Upper lobe of right lung (tissue), 1 donor: ENCODE data around the gene CCDC47. TPM values are rescaled to one million over a fixed set of nuclear protein-coding genes. Genes with fewer than 3 reads are reported as not detected.

Experiments used
- ATAC-seq: fragments of 200-7000 bp; cut with Tn5 transposase; one replicate; pipeline ENCODE4 v1.9.1; 2020; ENCODE audit warnings: mild to moderate bottlenecking, moderate library complexity
- DNase-seq: peaks from one replicate; pipeline ENCODE4 v3.0.0-alpha.2; 2020
- H3K27ac ChIP-seq: fragments of 200-600 bp; one replicate; pipeline ENCODE4 v1.8.0; 2022
- H3K27me3 ChIP-seq: fragments of 200-600 bp; one replicate; pipeline ENCODE4 v1.8.0; 2022; ENCODE audit warnings: mild to moderate bottlenecking
- H3K36me3 ChIP-seq: fragments of 200-600 bp; one replicate; pipeline ENCODE4 v1.8.0; 2022
- H3K4me1 ChIP-seq: fragments of 200-600 bp; one replicate; pipeline ENCODE4 v1.8.0; 2022
- H3K4me3 ChIP-seq: fragments of 200-600 bp; one replicate; pipeline ENCODE4 v1.8.0; 2022; ENCODE audit warnings: mild to moderate bottlenecking
- H3K9me3 ChIP-seq: fragments of 200-600 bp; one replicate; pipeline ENCODE4 v1.8.0; 2022
- intact Hi-C: fragments of 100-400 bp; cut with DNase I; formaldehyde crosslinking; loops from one replicate; pipeline ENCODE4 v1.11.0; 2022
- total RNA-seq: library from RNA; stranded (reverse); fragmentation: NEBNext Ultra II Directional; extraction: Animal tissue kit (Norgen Biotek cat#: 25700); gene quantifications from one replicate; pipeline ENCODE4 v1.2.1, GENCODE V29; 2021
- TF ChIP-seq, protein P1 (sequence below): fragments of 200-600 bp; IDR thresholded peaks from one replicate; pipeline ENCODE4 v1.8.0; 2022; ENCODE audit warnings: antibody characterized with exemption
- donor health status: DM: no; HTN: yes; CAD: no; lungs with severe emphysema.

CCDC47 gene
- total RNA-seq, 1 donor from 2014 or later: 91.4 TPM

DNA sequence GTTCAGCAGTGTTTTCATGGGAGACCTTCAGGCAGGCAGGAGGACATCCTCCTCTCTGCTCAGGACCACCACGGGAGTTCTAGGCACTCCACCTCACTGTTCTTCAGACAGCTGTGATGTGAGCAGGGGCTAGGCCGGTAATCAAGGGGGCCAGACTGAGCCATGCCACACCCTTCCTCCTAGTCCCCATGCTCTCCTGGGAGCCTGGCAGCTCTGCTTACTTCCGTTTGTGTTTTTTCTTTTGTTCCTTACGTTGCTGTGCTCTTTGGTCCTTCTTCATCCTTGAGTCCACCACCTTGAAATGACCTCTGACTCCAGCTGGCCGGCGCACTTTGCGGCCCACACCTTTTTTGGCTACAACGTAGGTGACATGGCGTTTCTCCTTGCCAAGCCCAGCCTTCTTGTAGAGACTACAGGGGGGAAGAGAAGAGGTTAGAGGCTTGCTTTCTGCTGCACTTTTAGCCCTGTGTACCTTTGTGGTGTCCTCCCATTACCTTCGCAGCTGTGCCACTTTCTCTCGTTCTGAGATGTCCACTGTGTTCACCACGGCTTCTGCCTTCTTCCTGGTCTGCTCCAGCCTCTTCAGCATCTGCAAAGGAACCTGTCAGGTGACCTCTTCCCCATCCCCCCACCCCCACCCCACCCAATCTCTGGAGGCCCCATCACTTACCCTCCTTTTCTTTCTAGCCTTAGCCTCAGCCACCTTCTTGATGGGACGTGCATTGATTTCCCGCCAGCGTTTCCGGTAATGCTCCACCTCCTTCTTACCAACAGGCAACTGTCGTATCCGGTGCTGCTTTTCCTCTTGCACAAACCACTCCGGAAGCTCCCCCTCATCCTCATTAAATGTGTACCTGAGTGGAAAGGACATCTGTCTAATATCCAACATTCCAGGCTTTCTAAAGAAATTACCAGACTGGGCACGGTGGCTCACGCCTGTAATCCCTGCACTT lies 46.5 kb upstream of the CCDC47 start:
- H3K4me1 ChIP-seq: no peaks in the 10 kb centered on the region
- TF ChIP-seq, protein P1, sequence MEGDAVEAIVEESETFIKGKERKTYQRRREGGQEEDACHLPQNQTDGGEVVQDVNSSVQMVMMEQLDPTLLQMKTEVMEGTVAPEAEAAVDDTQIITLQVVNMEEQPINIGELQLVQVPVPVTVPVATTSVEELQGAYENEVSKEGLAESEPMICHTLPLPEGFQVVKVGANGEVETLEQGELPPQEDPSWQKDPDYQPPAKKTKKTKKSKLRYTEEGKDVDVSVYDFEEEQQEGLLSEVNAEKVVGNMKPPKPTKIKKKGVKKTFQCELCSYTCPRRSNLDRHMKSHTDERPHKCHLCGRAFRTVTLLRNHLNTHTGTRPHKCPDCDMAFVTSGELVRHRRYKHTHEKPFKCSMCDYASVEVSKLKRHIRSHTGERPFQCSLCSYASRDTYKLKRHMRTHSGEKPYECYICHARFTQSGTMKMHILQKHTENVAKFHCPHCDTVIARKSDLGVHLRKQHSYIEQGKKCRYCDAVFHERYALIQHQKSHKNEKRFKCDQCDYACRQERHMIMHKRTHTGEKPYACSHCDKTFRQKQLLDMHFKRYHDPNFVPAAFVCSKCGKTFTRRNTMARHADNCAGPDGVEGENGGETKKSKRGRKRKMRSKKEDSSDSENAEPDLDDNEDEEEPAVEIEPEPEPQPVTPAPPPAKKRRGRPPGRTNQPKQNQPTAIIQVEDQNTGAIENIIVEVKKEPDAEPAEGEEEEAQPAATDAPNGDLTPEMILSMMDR: no peak
- H3K27ac ChIP-seq: no peak overlapping the region
- H3K4me3 ChIP-seq: no peak overlapping the region
- H3K9me3 ChIP-seq: no peaks in the 10 kb centered on the region
- no peaks in the 10 kb centered on the region for H3K27me3 ChIP-seq
- no peak for ATAC-seq
- peaks cover 99% of the 10 kb centered on the region for H3K36me3 ChIP-seq
- no peak for DNase-seq
- intact Hi-C loops: no loop called here

DNA sequence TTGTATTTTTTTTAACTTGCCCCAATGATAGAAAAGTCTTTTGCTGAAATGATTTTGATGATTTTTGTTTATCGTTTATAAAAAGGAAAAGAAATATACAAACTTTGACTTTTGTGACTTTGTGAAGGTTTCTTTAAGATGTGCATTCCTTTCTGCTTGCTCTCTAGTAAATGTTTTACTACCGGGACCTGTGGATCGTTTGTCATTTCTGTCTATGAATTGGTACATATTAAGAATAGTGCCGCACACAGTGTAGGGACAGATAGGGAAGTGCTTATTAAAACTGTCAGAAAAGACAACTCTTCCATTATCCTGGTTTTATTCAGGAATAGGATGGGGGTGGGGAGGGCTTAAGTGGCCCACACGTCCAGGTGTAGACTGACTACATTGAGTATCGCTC lies 45.7 kb upstream of the CCDC47 start:
- no peak for ATAC-seq
- intact Hi-C loops: no loop called here

DNA sequence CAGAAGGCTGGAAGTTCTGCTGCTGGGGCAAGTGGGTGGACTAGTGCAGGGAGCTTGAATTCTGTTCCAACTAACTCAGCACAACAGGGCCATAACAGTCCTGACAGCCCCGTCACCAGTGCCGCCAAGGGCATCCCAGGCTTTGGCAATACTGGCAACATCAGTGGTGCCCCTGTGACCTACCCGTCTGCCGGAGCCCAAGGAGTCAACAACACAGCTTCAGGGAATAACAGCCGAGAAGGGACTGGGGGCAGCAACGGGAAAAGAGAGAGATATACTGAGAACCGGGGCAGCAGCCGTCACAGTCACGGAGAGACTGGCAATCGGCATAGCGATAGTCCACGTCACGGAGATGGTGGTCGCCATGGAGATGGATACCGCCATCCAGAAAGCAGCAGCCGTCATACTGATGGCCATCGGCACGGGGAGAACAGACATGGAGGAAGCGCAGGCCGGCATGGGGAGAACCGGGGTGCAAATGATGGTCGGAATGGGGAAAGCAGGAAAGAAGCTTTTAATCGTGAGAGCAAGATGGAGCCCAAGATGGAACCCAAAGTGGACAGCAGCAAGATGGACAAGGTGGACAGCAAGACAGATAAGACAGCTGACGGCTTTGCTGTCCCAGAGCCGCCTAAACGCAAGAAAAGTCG lies 44.5 kb upstream of the CCDC47 start:
- no peak overlapping the region for H3K27ac ChIP-seq
- DNase-seq: no peak
- H3K9me3 ChIP-seq: no peaks in the 10 kb centered on the region
- H3K4me3 ChIP-seq: no peak overlapping the region
- H3K4me1 ChIP-seq: no peaks in the 10 kb centered on the region
- TF ChIP-seq, protein P1: no peak
- no peak for ATAC-seq
- peaks cover 99% of the 10 kb centered on the region for H3K36me3 ChIP-seq
- intact Hi-C loops: no loop called here
- H3K27me3 ChIP-seq: no peaks in the 10 kb centered on the region

More for the DNA sequence above, 45.7 kb upstream of the CCDC47 start:
- Histone ChIP-seq H3K36me3 (peaks cover 99% of the 10 kb centered on the region), H3K4me1 (no peaks in the 10 kb centered on the region), H3K27ac (no peak overlapping the region), H3K27me3 (no peaks in the 10 kb centered on the region), H3K4me3 (no peak overlapping the region), H3K9me3 (no peaks in the 10 kb centered on the region)
- TF ChIP-seq, protein P1: no peak
- DNase-seq: no peak

DNA sequence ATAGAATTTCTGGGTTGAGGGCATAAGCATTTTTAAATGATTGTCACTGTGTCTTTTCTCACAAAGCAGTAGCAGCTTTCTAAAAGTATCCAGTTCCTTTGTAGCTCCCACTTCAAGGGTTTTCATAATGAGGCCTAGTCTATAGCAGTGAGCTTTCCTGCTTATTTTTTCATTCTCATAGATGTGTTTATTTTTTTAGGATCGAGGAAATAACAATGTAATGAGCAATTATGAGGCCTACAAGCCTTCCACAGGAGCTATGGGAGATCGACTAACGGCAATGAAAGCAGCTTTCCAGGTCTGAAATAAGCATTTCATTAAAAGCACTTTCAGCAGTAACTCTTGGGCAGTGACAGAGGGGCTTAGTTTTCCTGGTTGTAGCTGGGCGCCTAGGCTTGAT lies 43.3 kb upstream of the CCDC47 start:
- H3K36me3 ChIP-seq: peaks cover 99% of the 10 kb centered on the region
- TF ChIP-seq, protein P1: no peak

DNA sequence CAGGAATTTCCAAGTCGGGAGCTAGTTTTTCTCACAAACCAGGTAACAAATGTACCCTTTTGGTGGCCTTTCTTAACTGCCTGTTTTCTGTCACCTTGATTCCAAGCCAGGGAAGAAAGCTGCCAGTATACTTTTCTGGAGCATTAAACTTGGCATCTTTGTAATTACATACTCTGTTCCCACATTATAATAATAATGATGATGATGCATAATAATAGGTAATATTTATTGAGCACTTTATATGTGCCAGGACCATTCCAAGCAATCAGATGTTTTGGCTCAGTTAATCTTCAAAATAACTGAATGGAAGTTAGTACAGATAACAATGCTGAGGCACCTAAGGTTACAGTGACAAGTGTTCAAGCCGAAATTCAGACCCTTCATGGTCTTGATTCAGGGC lies 42.7 kb upstream of the CCDC47 start:
- peaks cover 99% of the 10 kb centered on the region for H3K36me3 ChIP-seq
- no peaks in the 10 kb centered on the region for H3K4me1 ChIP-seq
- no peaks in the 10 kb centered on the region for H3K9me3 ChIP-seq
- ATAC-seq: no peak
- no peak overlapping the region for H3K4me3 ChIP-seq
- intact Hi-C loops: no loop called here
- TF ChIP-seq, protein P1: no peak
- H3K27me3 ChIP-seq: no peaks in the 10 kb centered on the region
- H3K27ac ChIP-seq: no peak overlapping the region
- DNase-seq: no peak

More for the DNA sequence above, 43.3 kb upstream of the CCDC47 start:
- Histone ChIP-seq H3K27ac (no peak overlapping the region), H3K4me3 (no peak overlapping the region), H3K9me3 (no peaks in the 10 kb centered on the region), H3K4me1 (no peaks in the 10 kb centered on the region), H3K27me3 (no peaks in the 10 kb centered on the region)
- intact Hi-C loops: no loop called here
- DNase-seq: no peak
- no peak for ATAC-seq
